Stimulated activated CD4-positive, alpha-beta T cell treated with anti-CD3 and anti-CD28 coated beads, Interleukin-4, amount 100 ng/mL, for 4 hours (primary cell): Measurements from ENCODE around the gene ANKRD28.

ENCODE experiments used
- DNase-seq, 2 experiments: peaks; one replicate each; pipeline ENCODE4 v3.0.0-alpha.2; 2020

ANKRD28 gene

DNA sequence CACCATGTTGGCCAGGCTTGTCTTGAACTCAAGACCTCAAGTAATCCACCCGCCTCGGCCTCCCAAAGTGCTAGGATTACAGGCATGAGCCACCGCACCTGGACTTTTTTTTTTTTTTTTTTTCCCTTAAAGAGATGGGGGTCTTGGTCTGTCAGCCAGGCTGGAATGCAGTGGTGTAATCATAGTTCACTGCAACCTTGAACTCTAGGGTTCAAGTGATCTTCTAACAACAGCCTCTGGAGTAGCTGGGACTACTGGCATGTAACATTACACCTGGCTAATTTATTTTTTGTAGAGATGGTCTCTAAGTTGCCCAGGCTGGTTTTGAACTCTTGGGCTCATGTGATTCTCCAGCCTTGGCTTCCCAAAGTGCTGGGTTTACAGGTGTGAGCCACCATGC lies 81.6 kb downstream of the ANKRD28 start:
- no peak for DNase-seq

- DNase-seq: no peak
Observed at GRCh38 chr3:15714448-15714847, 83.3 kb downstream of the ANKRD28 start.

DNA sequence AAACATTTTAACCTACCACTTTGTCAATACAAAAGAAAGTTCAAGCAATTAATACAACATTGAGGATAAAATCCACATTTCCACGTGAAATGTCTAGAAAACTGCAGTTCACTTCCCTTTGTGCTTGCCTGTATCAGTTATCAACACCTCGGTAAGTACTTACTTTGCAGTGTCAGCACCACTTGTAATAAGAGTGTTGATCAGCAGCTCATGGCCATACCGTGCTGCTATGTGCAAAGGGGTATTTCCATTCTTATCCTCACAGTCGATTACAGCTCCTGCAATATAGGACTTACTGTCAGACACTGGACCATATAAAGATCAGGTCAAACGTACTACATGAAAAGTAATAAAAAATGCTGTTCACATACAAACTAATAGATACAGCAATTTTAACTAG lies 84.4 kb downstream of the ANKRD28 start:
- no peak for DNase-seq

DNA sequence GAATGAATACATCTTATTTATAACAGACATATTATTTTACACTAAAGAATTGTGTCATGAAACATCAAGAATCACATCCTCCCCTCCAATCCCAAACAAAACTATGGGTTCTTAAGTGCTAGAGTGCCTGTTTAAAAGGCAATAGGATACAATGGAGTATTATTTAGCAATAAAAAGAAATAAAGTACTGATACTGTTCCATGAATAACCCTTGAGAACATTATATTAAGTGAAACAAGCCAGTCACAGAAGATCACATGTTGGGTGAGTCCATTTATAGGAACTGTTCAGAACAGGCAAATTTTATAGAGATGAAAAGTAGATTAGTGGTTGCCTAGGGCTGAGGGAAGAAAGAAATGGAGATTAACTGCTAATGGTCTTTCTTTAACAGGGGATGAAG lies 86.5 kb downstream of the ANKRD28 start:
- DNase-seq: no peak

DNA sequence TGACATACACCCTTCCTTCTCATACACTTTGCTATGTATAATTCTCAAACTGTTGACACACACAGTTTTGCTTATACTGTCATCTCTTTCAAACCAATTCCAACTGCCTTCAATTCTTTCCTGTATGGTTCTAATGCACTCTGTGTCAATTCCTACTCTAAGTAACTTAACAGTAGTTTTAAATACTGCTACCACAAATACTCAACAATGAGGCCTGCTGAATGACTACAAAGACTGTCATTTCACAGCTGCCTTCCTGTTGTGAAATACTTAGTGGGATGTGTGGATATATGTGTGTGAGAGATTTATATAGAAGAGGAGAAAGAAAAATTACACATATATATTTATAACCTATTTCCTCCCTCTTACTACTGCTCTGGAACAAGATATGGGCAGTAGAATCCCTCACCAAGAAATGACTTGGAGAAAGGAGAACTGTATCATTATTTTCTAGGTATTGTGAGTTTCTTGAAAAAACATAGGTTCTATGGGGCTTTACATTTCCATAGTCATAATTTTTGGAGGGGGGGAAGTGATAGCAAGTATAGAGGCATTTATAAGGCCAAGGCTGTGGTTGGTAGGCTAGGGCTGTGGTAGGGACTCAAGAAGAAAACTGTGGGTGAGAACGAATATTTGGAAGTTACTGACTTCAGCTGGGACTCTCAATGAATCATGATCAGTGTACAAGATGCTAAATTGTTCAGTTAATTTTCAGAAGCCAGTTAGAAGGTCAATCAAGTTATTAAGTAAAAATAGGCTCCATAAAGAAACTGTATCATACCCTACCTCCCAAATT lies 88.7 kb downstream of the ANKRD28 start:
- no peak for DNase-seq

- no peak for DNase-seq
Observed at GRCh38 chr3:15707779-15708178, 90.0 kb downstream of the ANKRD28 start.

DNA sequence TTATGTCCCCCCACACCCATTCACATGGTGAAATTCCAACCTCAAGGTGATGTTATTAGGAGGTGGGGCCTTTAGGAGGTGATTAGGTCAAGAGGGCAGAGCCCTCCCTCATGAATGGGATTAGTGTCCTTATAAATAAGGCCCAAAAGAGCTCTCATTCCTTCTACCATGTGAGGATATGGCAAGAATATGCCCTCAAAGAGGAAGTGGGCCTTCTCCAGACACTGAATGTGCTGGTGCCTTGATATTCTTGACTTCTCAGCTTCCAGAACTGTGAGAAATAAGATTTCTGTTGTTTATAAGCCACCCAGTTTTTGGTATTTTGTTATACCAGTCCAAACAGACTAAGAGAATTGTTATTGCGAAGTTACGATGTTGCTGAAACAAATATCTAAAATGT lies 94.4 kb downstream of the ANKRD28 start:
- no peak for DNase-seq

DNA sequence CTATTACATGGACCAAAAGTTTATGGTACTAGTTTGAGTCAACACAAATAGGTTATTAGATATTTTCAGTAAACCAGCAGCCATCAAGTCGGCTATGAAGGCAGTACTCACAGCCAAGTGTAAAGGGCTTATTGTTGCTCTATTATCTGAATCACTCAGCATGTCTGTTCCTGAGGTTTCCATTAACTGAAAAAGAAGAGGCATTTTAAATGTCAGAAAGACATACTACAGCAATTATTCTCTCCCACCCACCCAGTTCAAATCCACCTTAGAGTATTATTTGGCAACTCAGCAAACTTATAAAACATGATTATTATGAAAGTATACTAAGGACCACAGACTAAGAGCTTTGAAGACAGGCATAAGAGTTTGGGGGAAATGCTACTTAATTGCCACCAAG lies 103.2 kb downstream of the ANKRD28 start:
- no peak for DNase-seq

DNA sequence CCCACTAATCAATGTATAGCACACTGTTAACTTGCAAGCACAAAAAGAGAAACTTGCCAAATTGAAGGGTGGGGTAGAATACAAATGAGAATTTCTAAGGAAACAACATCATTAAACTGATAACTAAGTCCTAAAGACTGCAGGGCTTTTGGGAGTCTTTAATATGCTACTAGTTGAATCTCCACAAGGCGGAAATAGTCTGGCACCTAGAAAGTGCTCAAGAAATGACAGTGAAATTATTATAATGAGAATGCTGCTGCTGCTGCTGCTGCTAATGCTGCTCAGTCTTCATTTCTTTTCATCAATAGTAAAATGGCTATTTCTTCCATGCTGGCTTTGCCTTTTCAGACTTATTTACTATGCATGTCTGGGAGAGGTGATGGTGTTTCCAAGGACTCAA lies 104.4 kb downstream of the ANKRD28 start:
- no peak for DNase-seq

- no peak for DNase-seq
Observed at GRCh38 chr3:15690748-15691147, 107.0 kb downstream of the ANKRD28 start.

GRCh38 chr3:15690230-15690629 lies 107.5 kb downstream of the ANKRD28 start:
- DNase-seq: no peak

GRCh38 chr3:15685927-15686326 lies 111.9 kb downstream of the ANKRD28 start:
- DNase-seq: no peak

DNA sequence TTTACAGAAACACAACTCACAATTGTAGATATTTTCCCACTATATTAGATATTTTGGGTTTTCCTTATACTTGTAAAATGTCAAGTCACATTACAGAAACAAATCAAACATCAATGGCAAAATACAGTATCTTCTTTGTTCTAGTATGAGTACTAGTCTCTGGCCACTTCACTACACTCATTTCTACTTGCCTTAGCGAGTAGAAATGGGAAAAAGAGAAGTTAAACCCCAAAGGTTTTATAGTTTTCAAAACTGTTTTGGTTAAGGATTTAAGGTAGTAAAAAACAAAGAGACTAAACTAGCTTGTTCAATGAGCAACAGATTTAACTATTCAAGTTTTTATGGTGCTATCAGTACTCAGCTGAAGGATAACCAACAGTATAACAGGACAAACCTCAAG lies 114.5 kb downstream of the ANKRD28 start:
- DNase-seq: no peak

GRCh38 chr3:15682561-15683185 lies 115.1 kb downstream of the ANKRD28 start:
- no peak for DNase-seq

DNA sequence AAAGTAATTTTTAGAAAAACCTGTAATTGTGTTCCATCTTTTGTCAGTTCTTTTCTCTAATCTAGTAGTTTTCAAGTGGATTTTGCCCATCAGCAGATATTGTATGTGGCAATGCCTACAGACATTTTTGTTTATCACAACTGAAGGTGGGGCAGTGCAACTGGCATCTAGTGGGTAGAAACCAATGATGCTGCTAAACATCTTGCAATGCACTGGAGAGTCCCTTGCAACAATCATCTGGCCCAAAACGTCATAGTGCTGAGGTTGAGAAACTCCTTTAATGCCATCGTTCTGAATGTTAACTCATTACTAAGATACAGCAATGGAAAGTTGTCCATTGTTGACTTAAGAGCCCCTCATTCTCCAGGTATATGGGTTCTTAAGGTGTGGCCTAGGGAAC lies 116.1 kb downstream of the ANKRD28 start:
- DNase-seq: no peak

GRCh38 chr3:15679306-15679705 lies 118.5 kb downstream of the ANKRD28 start:
- DNase-seq: no peak

DNA sequence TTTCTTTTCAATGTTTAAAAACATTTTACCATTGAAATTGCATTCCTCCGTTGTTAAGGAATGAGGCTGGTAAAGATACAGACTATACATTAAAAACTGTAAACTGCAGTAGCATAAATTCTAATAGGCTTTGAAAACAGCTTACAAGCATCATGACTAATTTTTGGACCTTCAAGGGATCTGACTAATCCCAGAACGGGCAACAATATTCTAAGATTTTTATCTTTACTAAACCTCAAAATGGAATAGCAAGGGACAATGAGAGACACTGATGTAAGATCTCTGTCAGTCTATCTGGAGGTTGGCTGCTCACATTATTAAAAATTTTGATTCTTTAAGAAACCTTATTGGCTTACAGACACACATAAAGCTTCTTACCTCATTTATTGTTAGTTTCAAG lies 121.5 kb downstream of the ANKRD28 start:
- DNase-seq: no peak

DNA sequence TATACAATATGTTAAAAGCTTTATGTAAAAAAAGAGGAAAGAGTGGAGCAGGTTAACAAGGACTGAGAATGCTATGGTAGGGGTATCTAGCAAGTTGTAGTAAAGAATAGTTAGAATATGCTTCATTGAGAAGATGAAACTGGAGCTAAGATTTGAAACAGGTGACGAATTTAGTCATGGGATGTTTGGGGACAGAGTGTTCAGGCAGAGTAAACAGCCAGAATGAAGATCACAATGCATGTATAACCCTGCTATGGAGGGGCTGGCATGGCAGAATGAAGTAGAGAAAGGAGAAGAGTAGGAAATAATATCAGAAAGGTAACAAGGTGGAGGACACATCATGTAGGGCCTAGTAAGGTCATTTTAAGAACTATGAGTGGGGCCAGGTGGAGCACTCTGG lies 124.2 kb downstream of the ANKRD28 start:
- no peak for DNase-seq

DNA sequence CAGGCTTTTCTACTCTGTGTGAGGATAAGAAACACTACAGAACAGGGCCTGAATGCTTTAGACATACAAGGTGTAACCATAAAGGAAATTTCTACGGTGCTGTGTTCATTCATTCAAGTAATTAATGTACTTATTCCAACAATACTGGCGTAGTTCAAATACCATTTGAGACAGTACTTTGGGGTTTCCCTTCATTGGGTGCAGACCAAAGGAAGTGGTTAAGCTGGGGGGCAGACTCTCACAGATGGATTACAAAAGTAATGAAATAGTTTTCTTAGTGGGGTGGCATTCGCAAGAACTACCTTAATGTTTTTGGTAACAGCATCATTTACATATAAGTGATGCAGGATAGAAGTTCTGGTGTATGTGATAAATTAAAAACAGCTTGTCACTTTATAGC lies 130.3 kb downstream of the ANKRD28 start:
- DNase-seq: peak in 1 of 2 experiments; percentile 12

DNA sequence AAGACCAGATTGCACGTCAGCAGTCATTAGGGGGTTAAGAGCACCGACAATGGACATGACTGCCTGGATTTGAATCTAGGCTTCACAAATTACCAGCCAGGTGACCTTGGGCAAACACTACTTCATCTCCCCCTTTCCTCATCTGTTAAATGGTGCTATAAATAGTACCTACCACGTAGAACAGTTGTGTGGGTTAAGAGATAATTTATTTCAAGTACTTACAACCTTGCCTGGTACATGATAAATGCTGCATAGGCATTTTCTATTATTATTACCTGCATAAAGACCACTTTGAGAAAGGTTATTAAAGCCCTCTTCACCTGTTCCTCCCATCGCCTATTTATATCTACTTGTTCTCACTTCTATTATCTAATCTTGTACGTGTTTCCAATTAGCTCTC lies 131.5 kb downstream of the ANKRD28 start:
- no peak for DNase-seq

GRCh38 chr3:15665510-15666150 lies 132.1 kb downstream of the ANKRD28 start:
- no peak for DNase-seq

DNA sequence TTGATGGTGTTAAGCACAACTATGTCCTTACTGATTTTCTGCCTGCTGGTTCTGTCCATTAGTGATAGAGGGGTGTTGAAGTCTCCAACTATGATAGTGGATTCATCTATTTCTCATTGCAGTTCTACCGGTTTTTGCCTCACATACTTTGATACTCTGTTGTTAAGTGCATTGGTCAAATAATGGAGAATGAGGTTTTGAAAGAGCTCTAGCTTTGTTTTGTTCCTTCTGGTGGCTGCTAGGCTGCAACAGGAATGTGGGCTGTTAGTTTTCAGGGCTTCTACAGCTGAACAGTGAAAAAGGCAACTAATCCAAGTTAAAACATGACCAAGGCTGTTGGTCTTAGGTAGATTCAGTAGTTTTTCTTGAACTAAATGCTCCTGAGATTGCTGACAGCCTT lies 133.6 kb downstream of the ANKRD28 start:
- DNase-seq: no peak

DNA sequence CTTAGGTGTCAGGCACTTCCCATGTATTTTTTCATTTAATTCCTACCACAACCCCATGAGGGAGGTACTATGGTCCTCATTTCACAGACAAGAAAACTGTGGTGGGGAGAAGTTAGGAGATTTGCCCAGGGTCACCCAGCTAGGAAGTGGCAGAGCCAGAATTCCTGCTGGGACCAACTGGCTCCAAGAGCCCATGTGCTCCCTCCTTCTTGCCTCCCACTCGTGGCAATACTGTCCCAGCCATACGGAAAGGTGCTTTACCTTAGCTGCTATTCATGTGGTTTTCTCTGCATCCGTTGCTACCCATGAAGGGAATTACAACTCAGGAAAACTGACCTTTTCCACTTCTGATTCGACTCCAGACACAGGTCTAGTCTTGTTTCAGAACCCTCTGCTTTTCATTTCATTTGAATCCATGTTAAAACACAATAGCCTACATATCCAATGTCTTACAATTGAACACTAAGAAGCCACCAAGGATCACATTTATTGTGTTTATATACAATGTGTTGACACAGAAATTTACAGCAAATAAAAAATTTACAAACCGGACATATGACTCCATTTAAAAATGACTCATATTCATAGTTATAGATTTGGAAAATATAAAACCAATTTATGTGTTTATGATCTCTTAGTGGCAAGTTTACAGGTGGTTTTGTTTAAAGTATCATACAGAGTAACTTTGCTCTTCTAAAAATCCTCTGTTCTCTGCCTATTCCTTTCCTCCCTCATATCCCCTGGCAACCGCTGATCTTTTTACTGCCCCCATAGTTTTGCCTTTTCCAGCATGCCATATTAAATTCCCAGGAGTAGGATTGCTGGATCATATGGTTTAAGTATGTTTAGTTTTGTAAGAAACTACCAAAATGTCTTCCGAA lies 137.5 kb downstream of the ANKRD28 start:
- no peak for DNase-seq
